NCI-H446 treated with DMSO at 0.1 percent for 48 hours (cell line): ENCODE measurements around the gene MMP26.

ENCODE experiments used
- DNase-seq: peaks from one replicate; lab custom pipeline; 2025; lab: John Stamatoyannopoulos, UW

MMP26 gene

GRCh38 chr11:4704054-4704789, at the start of gene MMP26:
Gene MMP26 (plus strand): TSS chr11:4704784.
- no peak for DNase-seq

DNA sequence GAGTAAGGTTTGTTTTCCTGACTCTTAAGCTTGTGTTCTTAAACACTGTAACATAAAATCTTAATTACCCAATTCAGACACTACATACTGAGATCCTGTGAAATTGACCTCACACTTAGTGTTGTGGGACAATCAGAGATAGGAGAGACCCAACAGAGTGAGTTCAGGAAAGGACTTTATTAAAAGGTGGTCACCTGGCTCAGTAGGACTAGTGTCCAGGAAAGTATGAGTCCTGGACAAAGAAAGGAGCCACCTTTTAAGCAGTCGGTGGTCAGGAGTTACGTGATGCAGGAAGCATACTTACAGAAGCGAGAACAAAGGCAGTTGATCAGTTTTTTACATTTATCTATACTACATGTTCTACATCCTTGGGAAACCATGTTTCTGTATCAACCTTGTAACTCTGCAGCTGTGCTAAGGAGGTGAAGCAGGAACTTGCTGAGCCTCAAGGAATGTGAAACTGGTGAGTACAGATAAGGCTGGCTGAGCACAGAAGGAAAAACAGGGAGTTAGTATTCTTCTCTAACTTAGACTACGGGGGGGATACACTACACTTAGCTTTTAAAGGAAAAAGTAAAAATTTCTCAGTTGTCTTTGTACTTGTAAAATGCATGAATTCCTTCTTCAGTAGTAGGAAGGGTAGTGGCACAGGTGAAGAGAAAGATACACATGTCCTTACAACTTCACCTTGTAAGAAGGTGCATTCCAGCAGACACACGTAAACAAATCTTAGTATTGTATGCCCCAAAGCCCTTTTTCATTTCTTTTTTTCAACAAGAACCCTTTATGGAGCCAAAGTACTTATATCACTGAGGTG, 45.7 kb upstream of the MMP26 start:
- no peak for DNase-seq

DNA sequence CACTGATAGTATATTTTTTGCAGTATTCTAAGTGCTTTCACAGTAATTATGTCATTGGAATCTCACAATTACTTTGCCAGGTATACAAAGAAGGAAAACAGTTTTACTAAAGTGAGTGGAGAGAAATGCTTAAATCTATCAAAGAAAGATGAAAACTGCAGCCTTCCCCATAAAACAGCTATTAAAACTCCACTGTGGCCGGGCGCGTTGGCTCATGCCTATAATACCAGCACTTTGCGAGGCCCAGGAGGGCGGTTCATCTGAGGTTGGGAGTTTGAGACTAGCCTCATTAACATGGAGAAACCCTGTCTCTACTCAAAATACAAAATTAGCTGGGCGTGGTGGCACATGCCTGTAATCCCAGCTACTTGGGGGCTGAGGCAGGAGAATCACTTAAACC, 41.7 kb upstream of the MMP26 start:
- no peak for DNase-seq

- DNase-seq: no peak
Measured at GRCh38 chr11:4664183-4664582, 40.4 kb upstream of the MMP26 start.

GRCh38 chr11:4664786-4665185, 39.8 kb upstream of the MMP26 start:
- no peak for DNase-seq

GRCh38 chr11:4665424-4665823, 39.2 kb upstream of the MMP26 start:
- no peak for DNase-seq

DNA sequence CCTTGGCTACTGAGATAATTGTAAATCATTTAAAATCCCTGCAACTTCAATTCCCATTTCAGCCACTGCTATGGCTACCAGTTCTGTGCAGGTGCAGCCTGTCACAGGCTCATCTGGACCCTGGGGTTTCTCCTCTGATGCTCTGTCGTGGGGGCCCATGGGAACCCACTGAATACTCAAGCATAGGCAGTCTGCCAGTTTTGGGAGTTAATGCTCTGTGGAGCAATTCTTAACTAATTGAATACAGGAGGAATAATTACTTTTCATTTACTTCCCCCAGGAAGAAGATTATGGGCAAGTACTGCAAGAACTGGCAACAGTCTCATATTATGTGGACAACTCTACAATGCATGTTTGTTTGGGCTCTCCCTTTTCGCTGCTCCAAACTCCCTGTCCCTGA, 32.8 kb upstream of the MMP26 start:
- DNase-seq: no peak

- no peak for DNase-seq
Measured at GRCh38 chr11:4672470-4672869, 32.1 kb upstream of the MMP26 start.

DNA sequence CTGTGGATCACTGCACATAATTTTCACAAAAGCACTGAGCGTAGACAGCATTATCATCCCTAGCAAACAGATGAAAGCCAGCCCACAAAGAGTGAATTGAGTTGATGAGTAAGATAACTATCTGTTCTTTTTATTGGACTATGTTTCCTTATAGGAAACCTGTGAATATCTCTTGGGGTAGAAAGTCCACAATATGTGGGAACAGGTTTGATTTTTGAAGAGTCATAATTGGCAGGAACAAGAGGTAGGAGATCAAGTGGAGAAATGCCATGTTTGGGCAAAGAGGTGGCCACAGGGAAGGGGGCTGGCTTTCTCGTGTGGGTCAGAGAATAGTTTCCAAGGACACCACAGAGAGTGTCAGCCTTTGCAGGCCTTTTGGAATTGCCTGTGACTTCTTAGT, 30.8 kb upstream of the MMP26 start:
- no peak for DNase-seq

DNA sequence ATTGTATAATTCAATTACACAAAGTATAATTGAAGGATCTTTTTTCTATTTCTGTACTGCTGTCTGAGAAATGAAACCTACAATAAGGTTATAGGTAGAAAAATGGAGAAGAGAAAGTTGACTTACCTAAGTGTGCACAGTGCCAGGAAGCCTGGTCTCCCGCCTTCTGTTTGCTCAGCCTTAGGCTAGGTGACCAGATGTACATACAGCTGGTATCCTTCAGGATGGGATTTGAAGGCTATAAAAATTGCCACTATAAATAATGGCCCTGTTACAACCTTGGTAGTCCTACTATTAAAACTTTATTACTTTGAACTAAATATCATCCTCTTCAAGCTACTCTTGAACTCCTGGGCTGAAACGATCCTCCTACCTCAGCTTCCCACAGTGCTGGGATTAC, 26.6 kb upstream of the MMP26 start:
- DNase-seq: no peak

- DNase-seq: no peak
Measured at GRCh38 chr11:4680341-4680740, 24.2 kb upstream of the MMP26 start.

GRCh38 chr11:4682623-4683419, 21.8 kb upstream of the MMP26 start:
- no peak for DNase-seq

- no peak for DNase-seq
Measured at GRCh38 chr11:4684631-4685285, 19.8 kb upstream of the MMP26 start.

GRCh38 chr11:4695442-4695841, 9.1 kb upstream of the MMP26 start:
- DNase-seq: no peak

DNA sequence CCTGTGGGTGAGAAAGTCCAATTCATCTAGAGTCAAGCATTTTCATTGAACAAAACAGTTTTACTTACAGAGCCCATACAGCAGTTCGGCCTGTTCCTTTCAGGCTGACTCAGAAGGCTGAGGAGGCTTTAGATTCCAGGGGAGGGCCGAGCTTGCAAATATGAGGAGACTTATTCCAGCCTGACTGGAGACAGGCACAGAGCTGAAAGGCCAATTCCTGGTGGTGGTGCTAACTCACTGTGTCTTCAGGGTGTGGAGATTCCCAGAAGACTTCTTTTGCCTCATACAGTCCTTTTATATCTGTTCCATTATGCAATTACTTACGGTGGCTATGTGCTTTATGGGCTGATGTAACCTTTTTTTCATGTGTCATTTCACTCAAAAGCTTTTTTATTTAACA, 7.0 kb upstream of the MMP26 start, which contains the start of gene OR51E2:
Gene OR51E2, minus strand, starts transcription at position 269 of the 400 bp plus-strand sequence. CDS start 15,142 bp downstream, outside the sequence.
- DNase-seq: no peak

DNA sequence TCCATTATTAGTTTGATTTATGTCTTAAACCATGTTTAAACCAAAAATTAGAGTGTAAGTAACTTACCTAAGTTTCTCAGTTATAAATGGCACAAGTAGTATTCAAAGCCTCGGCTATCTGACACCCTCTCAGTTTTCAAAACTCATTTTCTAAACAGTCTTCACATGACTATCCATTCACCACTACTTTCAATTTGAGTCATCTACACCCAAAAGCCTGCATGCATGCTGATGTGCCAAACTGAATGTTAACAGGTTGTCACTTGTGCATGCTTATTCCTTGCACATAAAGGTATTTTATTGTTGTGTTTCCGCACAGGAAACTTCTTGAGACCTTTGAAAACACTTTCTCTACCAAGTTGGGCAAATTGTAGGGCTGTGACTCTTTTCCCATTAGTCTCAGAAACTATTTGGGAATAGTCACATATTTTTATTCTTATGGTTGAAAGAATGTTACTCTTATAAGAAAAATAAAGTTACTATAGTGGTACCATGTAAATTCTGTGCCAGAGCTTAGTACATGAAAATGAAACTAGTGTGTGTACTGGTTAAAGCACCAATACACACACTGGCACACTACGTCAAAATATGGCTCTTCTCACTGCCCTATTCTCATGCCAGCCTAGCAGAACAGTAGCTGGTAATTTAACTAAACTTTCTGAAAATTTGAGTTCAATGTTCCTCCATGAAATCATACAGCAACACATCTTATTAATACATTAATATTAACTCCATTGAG, 4.7 kb upstream of the MMP26 start:
- no peak for DNase-seq

DNA sequence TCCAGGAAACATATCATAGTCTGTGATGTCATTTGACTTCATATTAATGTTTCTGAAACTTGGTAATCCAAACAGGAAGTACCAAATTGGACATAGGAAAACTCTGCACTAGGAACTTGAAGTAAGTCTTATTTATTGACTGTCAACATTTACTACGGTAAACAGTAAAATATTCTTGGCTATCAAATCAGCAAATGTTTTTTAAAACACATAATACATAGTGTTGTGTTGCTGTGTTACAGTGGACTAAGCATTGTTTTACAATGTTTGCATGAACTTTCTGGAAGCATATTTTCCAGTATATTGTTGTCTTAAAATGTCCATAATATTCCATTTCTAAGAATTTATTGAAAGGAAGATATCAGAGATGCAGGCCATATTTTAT, 4.2 kb upstream of the MMP26 start:
- DNase-seq: no peak

DNA sequence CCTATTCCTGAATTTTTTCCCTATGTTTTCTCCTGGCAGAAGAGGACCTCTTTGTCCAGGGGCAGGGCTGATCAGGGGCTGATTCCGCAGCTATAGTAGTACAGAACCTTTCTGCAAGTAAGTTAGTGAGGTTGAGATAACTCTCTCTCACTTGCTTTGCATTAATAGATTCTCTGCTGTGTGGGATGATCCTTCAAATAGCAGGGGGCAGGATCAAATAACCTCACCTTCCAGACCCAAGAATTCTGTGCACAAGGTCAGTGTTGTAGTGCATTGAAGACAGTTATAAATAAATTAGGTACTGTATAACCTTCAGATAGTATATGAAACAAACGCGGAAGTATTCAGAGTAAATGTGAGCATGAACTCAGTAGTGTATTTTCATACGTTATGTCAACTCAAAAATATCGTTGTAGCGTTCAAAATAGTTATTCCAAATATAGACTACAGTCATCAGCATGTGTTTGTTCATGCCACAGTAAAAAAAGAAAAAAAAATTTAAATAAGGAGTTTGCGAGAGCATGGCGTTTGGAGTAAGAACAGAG, 278 bp downstream of the MMP26 start:
- no peak for DNase-seq

DNA sequence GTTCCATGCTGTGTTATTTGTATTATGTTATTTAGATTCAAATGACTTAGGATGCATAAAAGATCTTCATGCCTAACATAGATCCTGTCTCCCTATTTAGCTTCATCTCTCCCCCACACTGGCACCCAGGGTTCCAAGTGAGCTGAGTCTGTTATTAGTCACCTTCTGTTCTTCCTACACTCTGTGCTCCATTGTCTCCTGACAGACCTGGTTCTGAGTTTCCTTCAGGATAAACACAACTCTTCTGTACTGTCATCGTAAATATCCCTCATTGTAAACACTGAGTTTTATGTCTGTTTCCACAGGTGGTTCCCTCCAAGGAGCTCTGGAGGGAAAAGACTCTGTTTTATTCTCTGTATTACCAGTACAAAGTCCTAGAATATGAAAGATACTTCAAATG, 8.7 kb downstream of the MMP26 start:
- no peak for DNase-seq

DNA sequence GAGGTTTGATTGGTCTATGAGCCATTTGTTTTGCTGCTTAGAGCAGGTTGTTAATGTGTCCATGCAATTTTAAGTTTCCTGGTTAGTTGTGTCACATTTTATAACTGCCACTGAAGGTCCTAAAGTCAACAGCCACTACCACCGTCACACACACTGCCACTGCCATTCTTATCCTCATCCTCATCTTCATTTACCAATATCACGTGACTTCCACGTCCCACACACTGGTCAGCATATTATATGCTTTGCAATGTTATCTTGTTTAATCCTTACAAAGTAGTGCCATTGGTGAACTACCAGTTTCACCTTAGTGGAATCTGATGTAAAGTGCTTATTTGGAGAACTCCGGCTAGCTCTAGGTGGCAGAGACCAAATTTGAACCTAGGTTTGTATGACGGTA, 9.7 kb downstream of the MMP26 start:
- DNase-seq: no peak
